ENCODE data around the gene NPTN.

NPTN gene

GRCh38 chr15:73631915-73632669 is 1.1 kb downstream of the NPTN start:
- DNase-seq, result no peak

GRCh38 chr15:73630921-73631362 is 2.2 kb downstream of the NPTN start:
- DNase-seq, result no peak

DNA sequence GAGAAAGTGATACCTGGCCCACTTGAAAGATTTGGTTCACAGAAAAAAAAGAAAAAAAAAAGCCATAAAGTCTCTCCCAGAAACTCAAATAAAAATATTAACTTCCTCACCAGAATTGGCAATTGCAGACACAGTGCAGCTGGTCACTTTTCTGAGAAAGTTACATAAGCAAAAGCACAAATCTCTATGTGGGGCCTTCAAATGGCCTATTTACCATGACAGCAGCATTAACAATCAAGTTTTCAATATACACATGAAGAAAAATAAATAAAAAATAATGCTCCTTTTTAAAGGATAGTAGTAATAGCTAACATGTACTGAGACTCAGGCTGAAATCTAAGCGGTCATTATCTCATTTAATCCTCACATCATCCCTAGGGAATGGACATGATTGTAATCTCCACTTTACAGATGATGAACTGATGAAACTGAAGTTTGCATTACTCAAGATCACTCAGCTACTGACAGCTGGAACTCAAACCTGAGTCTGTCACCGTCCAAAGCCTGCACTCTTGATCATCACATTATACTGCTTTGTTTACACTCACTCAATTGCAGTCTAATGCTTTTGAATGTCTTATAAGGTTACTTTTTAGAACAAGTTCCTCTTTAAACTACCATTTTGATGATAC is 3.3 kb downstream of the NPTN start:
- no peak for DNase-seq

- no peak for DNase-seq
These were observed 4.0 kb downstream of the NPTN start for GRCh38 chr15:73628976-73629797.

DNA sequence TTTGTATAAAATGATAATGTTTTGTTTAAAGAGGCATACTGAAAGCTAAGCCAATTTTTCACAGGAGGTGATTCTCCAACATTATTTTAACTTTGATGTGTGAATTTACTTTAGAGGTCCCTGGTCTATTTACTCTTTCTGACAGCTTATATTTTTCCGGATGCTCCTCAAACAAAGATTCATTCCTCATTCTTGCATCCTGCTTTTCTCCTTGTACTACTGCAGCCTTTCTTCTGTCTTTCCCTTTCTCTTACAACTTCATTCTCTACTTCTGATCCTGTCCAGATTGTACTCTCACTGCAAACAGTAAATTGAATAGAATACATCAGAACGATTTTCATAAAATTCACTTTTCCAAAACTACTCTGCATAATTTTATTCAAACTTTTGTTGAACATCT is 5.1 kb downstream of the NPTN start:
- DNase-seq, result no peak

DNA sequence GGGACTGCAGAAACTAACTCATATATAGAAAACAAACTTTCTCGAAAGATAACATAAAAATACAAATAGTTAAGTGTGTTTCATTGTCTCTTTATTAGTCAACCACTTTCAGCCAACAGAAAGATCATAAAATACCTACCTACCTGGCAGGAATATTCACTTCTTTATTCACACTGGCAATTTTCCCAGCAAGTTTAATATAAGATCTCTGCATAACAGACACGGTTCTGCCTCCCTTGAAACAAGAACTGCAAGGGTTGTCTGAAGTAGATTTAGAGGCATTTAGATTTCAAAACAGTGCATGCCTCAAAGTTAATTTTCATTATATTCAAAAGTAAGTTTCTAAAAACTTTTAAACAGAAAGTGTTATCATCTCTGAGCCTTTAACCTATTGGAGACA is 7.1 kb downstream of the NPTN start:
- no peak for DNase-seq

- DNase-seq, result no peak
These were observed 8.7 kb downstream of the NPTN start for GRCh38 chr15:73624530-73624929.

- no peak for DNase-seq
These were observed 11.8 kb downstream of the NPTN start for GRCh38 chr15:73621286-73621826.

GRCh38 chr15:73620078-73620477 is 13.1 kb downstream of the NPTN start:
- no peak for DNase-seq

- no peak for DNase-seq
These were observed 15.3 kb downstream of the NPTN start for GRCh38 chr15:73617913-73618312.

DNA sequence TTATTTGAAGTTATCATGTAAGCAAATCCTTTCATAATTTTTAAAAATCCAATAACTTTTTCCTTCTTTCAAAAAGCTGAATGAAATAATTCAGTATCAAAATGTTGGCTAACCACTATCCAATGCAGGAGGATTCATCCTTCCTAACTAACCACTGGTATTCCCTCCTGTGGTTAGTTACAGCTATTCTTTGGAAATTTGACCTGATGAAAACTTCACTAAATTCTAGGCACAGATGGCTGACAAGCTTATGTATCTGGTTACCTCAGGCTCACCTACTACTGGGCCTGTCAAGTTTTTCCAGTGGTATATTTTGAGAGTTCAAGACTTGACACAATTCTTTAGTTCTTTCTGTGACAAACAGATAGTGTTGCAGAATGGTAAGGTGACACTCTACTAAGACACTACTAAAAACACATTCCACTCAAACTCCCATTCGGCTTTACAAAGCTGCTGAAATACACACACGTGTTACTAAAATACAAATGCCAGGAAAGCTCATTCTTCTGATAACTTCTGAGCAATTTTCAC is 15.8 kb downstream of the NPTN start:
- no peak for DNase-seq

DNA sequence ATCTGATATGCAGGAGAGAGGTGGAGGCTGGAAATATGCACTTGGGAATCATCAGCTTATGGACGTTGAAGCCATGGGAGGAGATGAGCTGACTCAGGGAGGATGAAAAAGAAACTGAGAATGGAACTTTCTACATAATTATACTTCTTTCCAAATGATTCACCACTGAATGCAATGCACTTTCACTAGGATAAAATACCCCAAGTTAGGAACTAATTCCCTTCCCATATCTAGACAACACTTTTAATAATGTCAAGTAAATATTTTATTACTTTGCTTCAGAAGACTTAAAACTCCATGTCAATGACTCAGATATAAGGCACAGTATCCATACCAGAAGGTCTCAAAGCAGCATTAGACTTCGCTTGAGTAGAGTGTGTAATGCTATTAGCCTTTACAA is 24.2 kb downstream of the NPTN start:
- no peak for DNase-seq

DNA sequence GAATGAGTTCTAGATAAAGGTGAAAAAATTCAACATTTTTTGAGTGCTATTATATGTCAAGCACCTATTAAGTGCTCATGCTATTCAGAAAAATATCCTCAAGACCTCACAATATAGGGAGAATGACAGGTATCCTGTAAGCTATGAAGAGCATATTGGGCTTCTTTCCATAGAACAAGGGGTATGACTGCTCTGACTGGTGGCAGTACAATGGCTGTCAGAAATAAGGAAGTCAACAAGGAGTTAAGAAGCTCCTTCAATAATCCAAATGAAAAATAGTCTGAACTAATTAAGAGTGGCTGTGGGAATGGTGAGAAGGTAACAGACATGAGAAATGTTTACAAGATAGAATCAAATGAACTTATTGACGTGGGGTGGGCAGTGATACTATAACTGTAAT is 24.7 kb downstream of the NPTN start:
- no peak for DNase-seq

DNA sequence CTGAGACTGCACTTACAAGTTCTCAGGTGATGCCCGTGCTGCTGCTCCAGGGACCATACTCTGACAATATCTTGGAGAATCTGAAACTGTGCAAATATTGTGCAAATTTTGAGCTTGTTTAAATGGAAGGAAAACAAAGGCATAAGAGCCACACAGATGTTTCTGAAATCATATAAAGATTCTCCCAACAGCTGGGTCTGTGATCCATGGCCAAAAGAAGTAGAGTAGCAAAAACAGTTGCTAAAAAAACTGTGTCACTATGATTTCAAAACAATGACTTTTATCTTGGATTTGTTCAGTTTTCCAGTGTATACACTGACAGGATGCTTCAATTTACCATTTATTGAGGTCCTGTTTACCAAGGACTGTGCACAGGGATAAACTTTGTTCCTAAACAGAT is 25.3 kb downstream of the NPTN start:
- no peak for DNase-seq

DNA sequence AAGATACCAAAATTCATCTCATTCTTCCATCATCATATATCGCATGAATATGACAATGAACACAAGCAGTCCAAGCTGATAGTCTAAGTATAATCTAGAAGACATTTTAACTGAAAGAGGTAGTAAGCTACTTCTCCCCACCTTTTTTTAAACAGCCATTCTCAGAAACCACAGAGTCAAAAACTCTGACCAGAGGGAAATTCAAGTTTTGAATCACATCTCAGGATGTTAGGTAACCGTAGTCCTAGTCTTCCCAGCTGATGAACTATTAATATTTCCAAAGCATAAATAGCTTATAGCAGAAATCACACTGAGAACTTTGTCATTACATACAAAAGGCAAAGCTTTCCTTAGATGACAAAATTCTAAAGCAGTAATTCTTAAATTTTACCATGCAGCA is 25.8 kb downstream of the NPTN start:
- no peak for DNase-seq

DNA sequence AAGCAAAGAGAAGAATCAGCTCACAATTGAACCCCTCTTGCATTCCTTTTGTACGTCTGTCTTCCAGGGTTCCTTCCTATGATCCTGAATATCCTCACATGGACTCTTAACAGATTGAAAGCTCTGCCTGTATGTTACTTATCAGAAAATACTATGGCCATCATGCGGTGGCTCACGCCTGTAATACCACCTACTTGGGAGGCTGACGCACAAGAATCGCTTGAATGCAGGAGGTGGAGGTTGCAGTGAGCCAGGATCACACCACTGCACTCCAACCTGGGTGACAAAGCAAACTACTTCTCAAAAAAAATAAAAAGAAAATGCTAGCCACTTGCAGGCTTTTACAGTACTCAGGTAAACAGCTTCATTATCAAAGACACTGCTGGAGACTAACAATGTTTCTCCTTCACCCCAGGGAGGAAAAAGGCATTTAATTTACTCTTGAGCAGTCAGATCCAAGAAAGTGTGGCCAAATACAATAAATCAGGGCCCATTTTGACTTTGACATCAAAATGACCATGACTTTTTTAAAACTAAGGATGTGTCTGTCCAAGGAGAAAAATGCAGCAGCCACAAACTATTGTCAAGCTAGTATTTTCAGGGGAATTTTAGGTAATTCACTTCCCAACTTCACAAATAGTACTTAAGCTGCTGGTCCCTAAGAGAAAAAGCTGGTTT is 27.3 kb downstream of the NPTN start:
- no peak for DNase-seq

- DNase-seq, result no peak
These were observed 28.7 kb downstream of the NPTN start for GRCh38 chr15:73604477-73604876.

DNA sequence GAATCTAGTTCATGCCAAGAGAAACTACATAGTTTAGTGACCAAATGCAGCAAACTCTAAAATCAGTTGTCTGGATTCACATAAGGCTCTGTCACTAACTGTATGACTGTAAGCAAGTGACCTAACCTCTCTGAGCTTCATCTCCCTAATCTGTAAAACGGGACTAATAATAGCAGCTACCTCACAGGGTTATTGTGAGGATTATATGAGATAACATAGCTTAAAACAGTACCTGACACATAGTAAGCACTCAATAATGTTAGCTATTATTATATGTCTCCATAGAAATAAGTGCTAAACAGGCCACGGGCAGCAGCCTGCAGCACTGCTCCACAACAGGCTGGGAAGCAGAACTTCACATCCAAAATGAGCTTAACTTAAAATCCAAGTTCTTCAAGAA is 30.2 kb downstream of the NPTN start:
- DNase-seq, result no peak

- DNase-seq, result no peak
These were observed 30.7 kb downstream of the NPTN start for GRCh38 chr15:73602446-73602843.

GRCh38 chr15:73601451-73602445 is 31.4 kb downstream of the NPTN start:
- DNase-seq, result no peak
